ENCODE results near the gene ZNF488.

GRCh38 chr10:47331954-47332353, 52.1 kb downstream of the ZNF488 start:
- TF ChIP-seq CTCF (IDR thresholded peaks at IDR 0.05) (no peak), POLR2A (IDR thresholded peaks at IDR 0.05) (no peak)
